Activated CD4-positive, alpha-beta T cell treated with anti-CD3 and anti-CD28 coated beads, Interleukin-2, Interleukin-4, amounts not matched to agents 100 ng/mL and 50 ng/mL, durations not matched to agents 16 hours and 8 hours (primary cell): ENCODE results near the gene MED20.
A peak's percentile ranks its signal among the peaks of the same experiment; 100 is the strongest.

ENCODE experiments used
- DNase-seq: peaks from one replicate; pipeline ENCODE4 v3.0.0-alpha.2; 2020; ENCODE audit warnings: low spot score

The MED20 gene

DNA sequence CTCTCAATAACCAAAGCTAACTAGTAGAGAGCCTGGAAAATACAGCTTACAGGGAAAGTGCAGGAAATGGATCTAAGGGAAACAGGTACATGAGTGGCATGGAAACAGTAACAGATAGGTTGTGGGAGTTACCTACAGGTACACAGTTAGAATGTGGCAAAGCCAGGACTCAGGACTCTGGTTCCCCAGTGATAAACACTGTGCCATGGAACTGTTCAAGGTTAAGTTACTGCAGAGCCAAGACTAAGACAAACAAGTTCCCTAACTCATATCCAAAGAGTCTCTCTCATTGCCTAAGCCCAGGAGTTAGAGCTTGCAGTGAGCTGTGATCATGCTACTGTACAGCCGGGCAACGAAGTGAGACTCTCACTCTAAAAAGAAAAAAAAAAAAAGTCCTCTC lies 6.6 kb downstream of the MED20 start:
- DNase-seq = no peak

DNA sequence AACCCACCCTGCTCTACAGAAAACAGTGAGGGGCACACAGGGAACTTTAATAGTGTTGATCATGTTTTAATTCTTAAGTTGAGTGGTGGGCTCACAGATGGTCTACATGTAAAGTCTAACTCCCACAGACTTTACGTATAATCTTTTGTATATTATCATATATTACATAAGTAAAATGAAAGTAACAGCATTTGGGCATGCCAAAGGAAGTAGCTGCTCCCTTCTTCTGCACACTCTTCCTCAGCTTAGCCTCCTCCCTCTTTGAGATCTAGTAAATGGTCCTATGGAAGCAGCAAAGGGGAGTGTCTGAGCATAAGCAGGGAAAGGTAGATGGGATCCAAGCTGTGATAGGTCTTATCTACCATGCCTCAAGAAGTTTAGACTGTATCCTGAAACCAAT lies 11.2 kb downstream of the MED20 start:
- no peak for DNase-seq

DNA sequence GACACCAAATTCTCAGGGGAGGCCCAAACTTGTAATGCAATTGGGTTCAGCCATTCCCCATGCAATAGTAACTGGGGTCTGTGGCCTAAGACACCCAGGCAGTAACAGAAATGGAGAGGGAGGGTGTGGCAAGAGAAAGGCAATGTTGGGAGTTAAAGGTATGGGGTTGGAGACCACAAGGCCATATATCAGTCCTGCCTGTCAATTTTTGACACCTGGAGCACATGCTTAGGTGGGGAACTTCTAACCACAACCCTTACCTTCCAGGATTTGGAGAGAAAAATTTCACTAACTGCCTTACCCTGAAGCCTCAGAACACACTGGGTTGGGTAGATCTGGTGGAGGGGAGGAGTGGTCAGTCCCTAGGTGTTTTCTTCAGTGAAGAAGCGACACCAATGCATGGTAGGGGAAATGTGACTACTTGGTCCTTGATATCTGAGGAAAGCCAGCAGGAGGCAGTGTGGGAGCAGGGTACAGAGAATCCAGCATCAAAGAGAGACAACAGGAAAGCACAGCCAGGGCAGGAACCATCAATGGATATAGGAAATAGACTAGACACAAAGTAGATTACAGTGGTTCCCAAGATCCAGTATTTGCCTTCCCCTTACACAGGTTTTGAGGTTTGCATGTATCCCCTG lies 18.9 kb downstream of the MED20 start:
- DNase-seq = peak; percentile 49

DNA sequence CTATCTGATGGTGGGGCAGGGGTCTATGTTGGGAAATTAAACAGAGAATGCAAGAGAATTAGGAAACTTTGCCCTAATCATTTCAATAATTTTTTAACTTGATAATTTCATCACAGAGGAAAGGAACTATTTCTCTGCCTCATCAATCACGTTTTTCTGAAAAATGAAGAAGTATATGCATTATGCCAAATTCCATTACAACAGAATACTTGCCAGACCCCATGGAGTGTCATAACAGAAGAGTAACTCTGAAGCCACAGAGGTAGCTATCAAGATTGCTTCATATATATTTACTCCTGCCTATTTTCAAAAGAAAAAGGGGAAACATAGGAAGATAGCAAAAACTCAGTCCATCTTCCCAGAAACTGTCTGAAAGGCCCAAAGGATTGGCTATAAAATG lies 20.1 kb downstream of the MED20 start:
- DNase-seq = no peak

DNA sequence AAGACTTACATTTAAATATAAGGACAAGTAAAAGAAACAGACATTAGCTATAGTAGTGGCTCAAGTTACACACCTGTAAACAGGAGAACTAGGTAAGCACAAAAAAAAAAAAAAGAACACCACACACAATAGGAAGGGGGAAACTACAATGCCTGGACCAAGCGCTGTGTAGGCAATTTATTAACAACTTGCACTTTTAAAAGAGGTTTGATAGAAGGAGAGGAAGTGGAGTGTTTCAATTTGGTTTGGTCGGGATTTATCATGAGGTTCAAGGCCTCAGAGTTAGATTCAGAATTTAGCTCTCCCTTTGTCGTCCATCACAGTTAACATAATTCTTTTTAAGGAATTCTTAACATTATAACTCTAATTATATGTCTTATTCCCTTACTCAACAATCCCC lies 24.7 kb downstream of the MED20 start:
- DNase-seq = no peak

DNA sequence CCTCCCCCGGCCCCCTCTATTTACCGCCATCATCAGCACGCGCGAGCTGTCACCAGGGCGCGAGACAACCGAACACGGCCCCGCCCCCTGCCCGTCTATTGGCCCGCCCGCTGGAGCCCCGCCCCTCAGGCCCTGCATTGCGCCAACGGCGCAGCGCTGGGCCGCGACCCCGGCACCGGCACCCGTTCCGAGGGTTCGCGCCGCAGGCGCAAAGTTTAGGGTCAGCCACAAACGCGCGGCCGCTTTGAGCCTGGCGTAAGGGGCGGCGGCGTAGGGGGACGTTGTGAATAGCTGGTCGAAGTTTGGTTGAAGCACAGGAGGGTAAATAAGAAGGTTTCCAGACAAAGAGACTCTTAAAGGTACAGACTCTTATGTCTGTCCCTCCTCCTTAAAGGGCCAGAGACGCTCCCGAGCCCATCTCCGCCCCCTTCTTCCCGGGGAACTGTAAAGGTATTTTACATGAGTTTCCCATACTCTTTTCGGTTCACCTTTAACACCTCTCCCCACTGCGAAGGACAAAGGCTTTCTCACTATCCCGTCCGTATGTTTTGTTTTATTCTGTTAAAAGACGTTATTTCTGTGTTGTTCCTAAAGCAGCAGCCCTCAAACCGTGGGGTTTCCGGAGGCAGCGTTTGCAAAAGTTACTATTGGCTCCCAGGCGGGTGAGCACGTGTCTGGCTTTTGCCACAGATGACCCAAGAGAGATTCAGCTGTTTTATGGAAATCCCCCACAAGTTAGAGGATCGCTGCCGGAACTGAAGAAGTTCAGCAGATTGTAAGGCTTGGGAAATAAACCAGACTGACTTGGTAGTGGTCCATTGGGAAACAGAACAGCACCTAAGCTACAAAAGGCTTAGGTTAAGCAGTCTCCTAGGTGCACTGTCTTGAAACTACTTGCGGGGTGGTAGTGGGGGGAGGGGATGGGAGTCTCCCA lies 25.4 kb downstream of the MED20 start, which contains the start of gene USP49:
TSS of gene USP49 (minus strand) at position 76 of the 934 bp plus-strand sequence. CDS start 88,392 bp downstream, outside the sequence.
- DNase-seq = peak; percentile 87

DNA sequence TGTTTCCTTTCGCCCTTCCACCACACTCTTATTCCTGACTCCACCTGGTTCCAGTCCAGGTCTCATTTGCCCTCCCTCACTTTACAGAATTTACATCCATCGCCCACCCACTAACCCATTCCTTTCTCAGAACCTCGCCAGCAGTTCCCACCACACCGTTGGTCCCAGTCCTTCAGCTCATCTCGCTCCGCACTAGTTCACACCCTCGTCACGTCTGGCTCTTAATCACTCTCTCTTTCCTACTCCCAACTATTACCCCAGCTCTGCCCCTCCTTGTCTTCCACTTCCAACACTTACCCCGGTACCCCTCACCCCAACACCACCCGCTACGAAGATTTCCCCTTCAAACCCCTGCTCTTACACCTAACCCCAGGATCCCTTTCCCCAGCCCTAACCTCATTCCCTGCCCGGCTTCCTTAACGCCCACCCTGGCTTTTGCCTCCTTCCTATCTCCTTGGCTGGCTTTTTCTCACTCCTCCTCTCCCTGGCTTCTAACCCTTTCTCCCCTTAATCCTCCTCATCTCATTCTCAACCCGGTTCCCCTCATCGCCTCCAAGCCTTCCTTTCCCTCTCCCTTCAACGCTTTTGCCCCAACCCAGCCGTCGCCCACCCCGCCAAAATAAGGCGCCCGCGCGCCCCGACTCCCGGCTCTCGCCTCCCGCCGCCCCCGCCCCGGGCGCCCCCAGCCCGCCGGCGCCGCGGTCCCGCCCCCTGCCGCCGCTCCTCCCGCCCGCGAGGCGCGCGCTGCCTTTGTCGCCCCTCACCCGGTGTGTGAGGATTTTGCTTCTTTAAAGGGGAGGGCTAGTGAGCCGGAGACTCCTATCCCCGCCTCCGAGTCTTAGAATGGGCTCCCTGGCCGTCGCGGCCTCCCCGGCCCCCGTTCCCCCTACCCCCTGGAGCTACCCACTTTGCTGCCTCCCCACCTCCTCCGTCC lies 26.3 kb downstream of the MED20 start:
- no peak for DNase-seq

DNA sequence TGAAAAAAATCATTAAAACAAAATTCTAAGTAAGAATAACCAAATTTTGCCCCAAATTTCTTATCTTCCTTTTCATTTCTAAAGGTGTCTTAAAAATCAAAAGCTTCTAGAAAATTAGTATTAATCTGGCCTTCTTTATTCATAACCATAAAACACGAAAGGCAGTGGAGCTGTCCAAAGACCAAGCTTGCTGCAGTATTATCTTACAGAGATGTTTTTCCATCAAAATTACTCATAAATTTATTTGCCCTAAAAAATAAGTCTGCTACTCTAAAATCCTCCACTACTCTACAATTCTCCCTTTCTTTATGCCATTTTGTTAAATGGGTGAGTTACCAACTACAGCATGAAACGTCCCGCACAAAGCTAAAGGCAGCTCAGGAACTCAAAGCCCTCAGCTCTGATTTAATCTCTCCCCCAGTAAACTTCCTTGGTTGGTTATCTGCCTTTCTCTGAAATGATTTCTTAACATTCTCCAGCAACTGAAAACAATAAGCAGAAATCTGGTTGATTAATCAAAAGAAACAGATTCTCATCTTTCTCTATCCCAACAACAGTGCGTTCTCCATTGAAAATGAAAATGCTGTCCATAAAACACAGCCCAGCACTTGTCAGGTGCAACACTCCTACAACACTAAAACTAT lies 27.9 kb downstream of the MED20 start:
- no peak for DNase-seq

DNA sequence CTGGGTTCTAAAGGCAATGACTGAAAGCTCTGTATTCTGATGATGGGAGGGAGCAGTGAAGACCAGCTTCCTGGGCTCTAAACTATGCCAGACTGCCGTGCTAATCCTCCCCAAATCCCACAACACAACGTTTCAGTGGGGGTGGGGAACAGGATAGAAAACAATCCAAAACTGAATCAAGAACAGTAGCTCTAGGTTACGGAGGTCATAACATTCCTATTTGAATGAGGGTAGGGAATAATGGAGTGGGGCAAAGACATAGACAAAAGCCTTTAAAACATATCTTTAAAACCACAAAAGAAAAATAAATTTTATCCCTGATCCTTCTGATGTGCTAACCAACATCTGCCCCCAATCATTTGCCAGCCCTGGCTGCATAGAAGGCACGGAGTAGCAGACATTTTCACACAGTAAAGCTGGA lies 33.6 kb downstream of the MED20 start:
- no peak for DNase-seq

DNA sequence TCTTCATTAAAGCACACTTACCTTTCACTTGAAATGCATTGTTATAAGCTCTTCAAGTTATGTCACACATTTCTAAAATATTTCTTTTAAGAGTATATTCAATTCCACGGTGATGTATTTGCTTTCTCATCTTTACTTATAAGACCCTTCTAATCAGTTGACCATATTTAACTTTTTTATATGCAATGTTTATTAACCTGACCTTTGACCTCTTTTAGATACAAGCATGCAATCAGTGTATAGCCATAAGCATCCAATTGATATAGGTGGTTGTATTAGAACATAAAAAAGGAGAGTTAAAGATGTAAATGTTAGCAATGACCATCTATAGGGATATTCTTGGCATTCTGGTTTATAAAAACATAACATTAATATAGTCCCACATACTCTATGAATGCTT lies 35.0 kb downstream of the MED20 start:
- DNase-seq = no peak

DNA sequence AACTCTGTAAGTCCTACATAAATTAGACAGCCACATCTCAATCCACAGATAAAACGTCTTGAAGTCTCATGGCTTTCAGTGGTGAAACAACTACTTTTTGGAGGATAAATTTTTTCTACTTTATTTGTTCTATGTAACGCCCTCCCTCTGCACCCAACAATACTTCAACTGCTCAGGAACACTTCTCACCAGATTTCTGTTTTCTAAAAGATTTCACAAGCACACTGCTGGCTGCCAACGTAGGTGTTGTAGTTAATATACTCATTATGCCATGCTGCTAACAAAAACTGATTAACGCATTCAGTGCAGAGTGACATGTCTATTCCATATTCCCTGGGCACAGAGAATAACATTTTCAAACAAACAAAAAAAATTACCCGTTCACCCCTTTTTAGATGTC lies 36.0 kb downstream of the MED20 start:
- DNase-seq = no peak

DNA sequence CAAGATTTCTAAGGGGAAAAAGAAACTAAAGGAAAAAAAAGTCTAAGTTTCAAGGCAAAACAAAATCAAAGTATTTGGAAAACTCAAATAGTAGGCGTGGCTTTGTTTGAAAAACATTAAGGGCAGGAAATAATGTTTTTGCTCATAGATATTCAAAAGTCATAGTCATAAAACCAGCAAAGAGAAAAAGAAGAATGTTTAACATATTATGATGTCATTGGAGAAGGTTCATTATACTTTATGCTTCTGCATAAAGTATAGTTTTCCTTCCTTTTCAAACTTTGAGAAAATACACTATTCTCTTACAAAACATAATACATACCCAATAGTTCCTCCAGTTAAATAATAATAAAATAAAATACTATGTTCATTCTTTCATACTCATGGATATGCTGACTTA lies 39.4 kb downstream of the MED20 start:
- DNase-seq = no peak

DNA sequence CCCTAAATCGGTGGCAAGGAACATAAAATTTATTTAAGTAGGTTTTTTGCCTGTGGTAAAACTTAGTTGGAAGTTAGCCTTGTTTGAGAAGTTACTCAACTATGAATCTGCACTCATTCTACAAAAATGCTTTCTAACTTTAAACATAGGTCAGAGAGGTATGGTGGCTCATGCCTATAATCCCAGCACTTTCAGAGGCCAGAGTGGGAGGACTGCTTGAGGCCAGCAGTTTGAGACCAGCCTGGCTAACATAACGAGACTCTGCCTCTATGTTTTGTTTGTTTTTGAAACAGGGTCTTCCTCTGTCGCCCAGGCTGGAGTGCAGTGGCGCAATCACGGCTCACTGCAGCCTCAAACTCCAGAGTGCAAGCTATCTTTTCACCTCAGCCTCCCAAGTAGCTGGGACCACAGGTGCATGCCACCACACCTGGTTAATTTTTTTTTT lies 42.0 kb downstream of the MED20 start:
- no peak for DNase-seq

DNA sequence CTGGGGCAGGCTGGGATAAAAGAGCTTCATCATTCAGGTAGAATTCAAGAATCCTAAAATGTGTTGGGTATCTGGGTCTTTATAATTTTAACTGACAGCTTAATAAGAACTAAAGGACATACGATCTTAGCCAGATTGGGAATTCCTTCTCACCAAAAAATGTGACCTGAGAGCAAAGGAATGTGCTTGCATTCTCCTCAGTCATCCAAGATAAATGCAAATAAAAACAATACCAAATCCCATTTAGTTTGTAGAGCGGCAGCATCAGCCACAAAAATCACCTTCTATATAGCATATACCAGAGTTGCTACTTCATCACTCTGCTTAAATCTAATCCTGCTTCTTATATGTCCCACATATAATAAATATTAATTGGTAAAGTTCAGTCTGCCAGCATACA lies 42.7 kb downstream of the MED20 start:
- DNase-seq = no peak

DNA sequence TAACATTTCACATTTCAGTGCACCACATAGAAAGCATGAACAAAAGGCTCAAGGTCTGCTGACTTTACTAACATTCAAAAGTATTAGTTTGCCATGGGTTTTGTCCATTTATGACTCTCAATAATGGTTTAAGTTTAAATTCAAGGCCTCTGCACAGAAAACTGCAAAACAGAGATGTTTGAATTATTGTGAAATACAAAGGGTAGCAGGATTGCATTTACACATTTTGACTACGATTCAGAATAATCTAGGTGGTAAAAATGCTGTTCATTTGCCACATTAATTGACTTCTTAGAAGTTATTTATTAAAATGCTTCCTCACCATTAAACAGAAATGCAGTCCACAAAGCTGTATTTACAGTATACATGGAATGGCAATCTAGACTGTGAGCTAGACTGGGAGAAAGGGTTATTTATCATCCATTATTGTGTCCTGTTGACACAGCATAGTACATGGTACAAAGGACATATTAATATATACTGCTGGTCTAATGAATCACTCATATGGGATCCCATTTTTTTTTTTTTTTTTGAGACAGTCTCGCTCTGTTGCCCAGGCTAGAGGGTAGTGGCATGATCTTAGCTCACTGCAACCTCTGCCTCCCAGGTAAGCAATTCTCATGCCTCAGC lies 43.8 kb downstream of the MED20 start:
- no peak for DNase-seq

DNA sequence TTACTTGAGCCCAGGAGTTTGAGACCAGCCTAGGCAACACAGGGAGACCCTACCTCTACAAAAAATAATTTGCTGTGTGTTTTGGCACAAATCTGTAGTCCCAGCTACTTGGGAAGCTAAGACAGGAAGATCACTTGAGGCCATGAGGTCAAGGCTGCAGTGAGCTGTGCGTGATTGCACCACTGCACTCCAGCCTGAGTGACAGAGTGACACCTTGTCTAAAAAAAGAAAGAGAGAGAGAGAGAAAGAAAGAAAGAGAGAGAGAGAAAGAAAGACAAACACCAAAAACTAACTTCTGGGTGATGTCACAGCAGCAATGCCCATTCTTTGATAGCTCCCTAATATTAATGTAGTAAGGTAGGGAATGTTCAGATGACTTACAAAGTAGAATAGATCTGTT lies 46.2 kb downstream of the MED20 start:
- no peak for DNase-seq

DNA sequence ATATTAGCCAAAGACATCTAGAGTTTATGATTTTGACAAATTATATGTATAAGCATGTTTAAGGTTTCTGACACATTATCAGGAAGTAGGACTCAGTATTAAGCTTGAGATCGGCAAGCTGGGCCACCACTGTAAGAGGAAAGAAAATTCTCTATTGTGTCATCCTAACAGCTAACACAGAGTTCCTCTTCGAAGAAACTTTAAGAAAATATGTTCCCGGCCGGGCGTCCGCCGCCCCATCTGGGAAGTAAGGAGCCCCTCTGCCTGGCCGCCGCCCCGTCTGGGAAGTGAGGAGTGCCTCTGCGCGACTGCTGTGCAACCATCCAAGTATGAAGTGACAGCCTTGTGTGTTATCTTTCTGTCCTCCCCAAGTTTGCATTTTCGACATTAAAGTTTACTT lies 48.8 kb downstream of the MED20 start:
- DNase-seq = no peak

DNA sequence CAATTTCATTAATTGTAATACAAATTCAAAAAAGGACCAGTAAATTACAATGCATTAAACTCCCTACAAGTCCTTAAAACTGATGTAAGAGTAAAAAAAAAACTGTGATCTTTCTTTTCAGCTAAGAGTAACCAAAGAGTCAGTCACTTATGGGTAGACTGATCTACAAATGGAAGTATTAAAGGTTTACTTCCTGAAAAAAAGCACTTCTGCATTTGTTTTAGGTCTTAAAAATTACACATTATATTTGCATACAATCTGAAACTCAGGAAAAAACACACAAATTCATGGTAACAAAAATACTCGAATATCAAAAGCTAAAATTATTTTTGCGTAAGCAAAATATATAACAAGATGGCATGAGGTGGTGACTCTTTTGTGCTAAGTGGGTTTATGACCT lies 49.2 kb downstream of the MED20 start:
- no peak for DNase-seq

DNA sequence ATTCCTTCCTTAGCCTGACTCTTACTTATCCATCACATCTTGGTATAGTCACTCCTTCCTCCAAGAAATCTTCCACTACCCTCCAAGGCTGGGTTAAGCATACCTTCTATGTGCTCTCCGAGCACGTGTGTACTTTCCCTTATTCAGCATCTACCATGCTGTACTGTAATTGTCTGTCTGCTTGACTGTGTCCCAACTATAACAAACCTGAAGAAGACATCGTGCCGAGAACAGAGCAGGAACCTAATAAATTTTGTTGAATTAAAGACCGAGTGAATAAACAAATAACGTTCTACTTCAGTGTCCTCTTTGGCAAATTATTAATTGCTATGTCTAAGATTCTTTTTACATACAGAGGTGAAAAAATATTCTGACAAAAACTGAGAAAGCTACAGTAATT lies 61.6 kb downstream of the MED20 start:
- DNase-seq = no peak

DNA sequence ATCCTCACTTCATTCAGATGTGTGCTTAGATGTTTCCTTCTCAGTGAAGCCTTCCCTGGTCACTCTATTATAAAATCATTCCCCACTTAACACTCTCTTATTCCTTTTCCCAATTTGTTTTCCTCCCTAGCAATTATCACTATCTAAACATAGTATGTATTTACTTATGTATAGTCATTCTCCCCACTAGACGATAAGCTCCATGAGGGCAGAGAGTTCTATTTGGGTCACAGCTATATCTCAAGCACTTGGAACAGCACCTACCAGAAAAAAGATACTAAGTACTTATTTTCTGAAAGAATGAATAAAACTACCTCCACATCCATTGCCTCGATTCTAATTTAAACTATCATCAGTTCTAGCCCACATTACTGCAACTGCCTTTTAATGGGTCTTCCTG lies 62.2 kb downstream of the MED20 start:
- DNase-seq = no peak
